Endothelial cell of umbilical vein (primary cell): Measurements from ENCODE around the gene UNKL. TPM values are rescaled to one million over a fixed set of nuclear protein-coding genes. Genes with fewer than 3 reads are reported as not detected.

ENCODE experiments used
- BruUV-seq: library from RNA; stranded (reverse); fragments of 400-500 nt; replicated peaks from 2 replicates; lab custom pipeline; 2021; lab: Mats Ljungman, UMichigan
- CTCF ChIA-PET: fragments of 300-600, 350-600 bp; sonication (Branson Sonifier 250); formaldehyde crosslinking; loops from one replicate; lab custom pipeline; 2021; ENCODE audit warnings: antibody characterized with exemption, inconsistent platforms; lab: Charles Lee
- POLR2A ChIA-PET: fragments of 300-600, 350-600 bp; sonication (Branson Sonifier 250); formaldehyde crosslinking; loops from one replicate; lab custom pipeline; 2021; ENCODE audit warnings: antibody characterized with exemption, inconsistent platforms; lab: Charles Lee
- DNase-seq: peaks from one replicate; pipeline ENCODE4 v3.0.0-alpha.2; 2011; ENCODE audit warnings: low read depth, low spot score
- FAIRE-seq: peaks from 2 replicates; lab custom pipeline; 2011; peaks lifted over from hg19 to GRCh38; lab: Jason Lieb, UNC
- H2AFZ ChIP-seq: 2 replicates; pipeline ENCODE4 v1.6.0; 2012; ENCODE audit warnings: low read depth, low read length, control low read depth, inconsistent platforms
- H3K27ac ChIP-seq: 2 replicates; pipeline ENCODE4 v1.5.1; 2011; ENCODE audit warnings: low read depth, mild to moderate bottlenecking, control low read depth, low read length, moderate library complexity; ENCODE audit not compliant: insufficient read depth
- H3K27me3 ChIP-seq, 2 experiments: 2 replicates each; pipeline versions ENCODE4 v1.6.0 to v1.6.1; 2011; ENCODE audit warnings: low read length in 2 of 2, mixed read lengths in 1 of 2; ENCODE audit not compliant: control insufficient read depth in 2 of 2, insufficient read depth in 2 of 2
- H3K36me3 ChIP-seq, 2 experiments: 2 replicates in 1 of 2; 3 replicates in 1 of 2; pipeline ENCODE4 v1.5.1; 2011; ENCODE audit warnings: low read length in 2 of 2, mild to moderate bottlenecking in 1 of 2, moderate library complexity in 1 of 2; ENCODE audit not compliant: control insufficient read depth in 2 of 2, insufficient read depth in 2 of 2; ENCODE audit errors: extremely low read depth in 1 of 2
- H3K4me1 ChIP-seq: 3 replicates; pipeline ENCODE4 v1.5.1; 2011; ENCODE audit warnings: mild to moderate bottlenecking, low read length; ENCODE audit not compliant: control insufficient read depth, insufficient read depth; ENCODE audit errors: extremely low read depth
- H3K4me2 ChIP-seq: 2 replicates; pipeline ENCODE4 v1.6.1; 2011; ENCODE audit warnings: low read length, control low read depth, mixed read lengths; ENCODE audit not compliant: insufficient read depth
- H3K4me3 ChIP-seq, 3 experiments: fragments of 200-600 bp in 1 of 3; sonication (generic), shearing (Covaris generic) in 1 of 3; replicated peaks in 1 of 3; 2 replicates each; pipeline ENCODE4 v1.5.1; 2011 to 2016; ENCODE audit warnings: control low read depth in 3 of 3, low read length in 3 of 3, mild to moderate bottlenecking in 2 of 3, inconsistent platforms in 1 of 3, low read depth in 1 of 3, moderate library complexity in 1 of 3; ENCODE audit not compliant: insufficient read depth in 1 of 3
- H3K79me2 ChIP-seq: 2 replicates; pipeline ENCODE4 v1.6.0; 2012; ENCODE audit warnings: low read length, inconsistent platforms; ENCODE audit not compliant: control insufficient read depth, insufficient read depth
- H3K9ac ChIP-seq: replicated peaks from 2 replicates; pipeline ENCODE3; 2011; ENCODE audit warnings: low read length, control low read depth; ENCODE audit not compliant: insufficient read depth; ENCODE audit errors: extremely low read depth
- H3K9me1 ChIP-seq: replicated peaks from 3 replicates; pipeline ENCODE4 v1.6.0; 2011; ENCODE audit warnings: mild to moderate bottlenecking, low read length; ENCODE audit not compliant: control insufficient read depth, insufficient read depth; ENCODE audit errors: extremely low read depth
- H3K9me3 ChIP-seq: replicated peaks from 2 replicates; pipeline ENCODE4 v1.5.1; 2012; ENCODE audit warnings: low read length, inconsistent platforms; ENCODE audit not compliant: control insufficient read depth, insufficient read depth
- H4K20me1 ChIP-seq: replicated peaks from 2 replicates; pipeline ENCODE3; 2011; ENCODE audit warnings: mild to moderate bottlenecking, low read length; ENCODE audit not compliant: control insufficient read depth, insufficient read depth; ENCODE audit errors: extremely low read depth
- CTCF ChIP-seq, 2 donors: IDR thresholded peaks; 1 replicate in 1 of 2; 2 replicates in 1 of 2; pipeline ENCODE4 v1.5.1; 2011; ENCODE audit warnings: low read length in 2 of 2, mild to moderate bottlenecking in 2 of 2, moderate library complexity in 2 of 2, control low read depth in 1 of 2, inconsistent platforms in 1 of 2, low read depth in 1 of 2; ENCODE audit not compliant: insufficient read depth in 1 of 2; ENCODE audit errors: extremely low read depth in 1 of 2
- EZH2 ChIP-seq: IDR thresholded peaks from 2 replicates; pipeline ENCODE4 v1.6.1; 2012; ENCODE audit warnings: borderline replicate concordance, low read depth, mild to moderate bottlenecking, moderate library complexity, low read length, inconsistent platforms; ENCODE audit not compliant: severe bottlenecking
- FOS ChIP-seq: IDR thresholded peaks from 2 replicates; pipeline ENCODE4 v1.6.1; 2011; ENCODE audit warnings: mild to moderate bottlenecking, low read length, moderate library complexity, borderline replicate concordance; ENCODE audit not compliant: insufficient read depth
- GATA2 ChIP-seq: IDR thresholded peaks from 2 replicates; pipeline ENCODE4 v1.7.0; 2011; ENCODE audit warnings: low read depth, mild to moderate bottlenecking, moderate library complexity, mixed read lengths, low read length; ENCODE audit not compliant: insufficient read length, insufficient read depth
- JUN ChIP-seq: IDR thresholded peaks from 2 replicates; pipeline ENCODE4 v1.6.1; 2011; ENCODE audit warnings: borderline replicate concordance, low read depth; ENCODE audit not compliant: insufficient read length, insufficient read depth
- MAX ChIP-seq: IDR thresholded peaks from 2 replicates; pipeline ENCODE4 v1.6.1; 2011; ENCODE audit not compliant: insufficient read depth, insufficient read length
- MYC ChIP-seq: IDR thresholded peaks from one replicate; pipeline ENCODE4 v1.6.1; 2011; ENCODE audit warnings: mild to moderate bottlenecking, low read depth, low read length
- POLR2A ChIP-seq: IDR thresholded peaks from 2 replicates; pipeline ENCODE4 v1.6.1; 2012; ENCODE audit warnings: low read depth, mild to moderate bottlenecking, control low read depth, low read length
- POLR2AphosphoS5 ChIP-seq: IDR thresholded peaks from 2 replicates; pipeline ENCODE4 v1.6.1; 2012; ENCODE audit warnings: low read depth, mild to moderate bottlenecking, control low read depth, low read length, moderate library complexity; ENCODE audit not compliant: insufficient read depth
- dilution Hi-C: fragments of 300-500 bp; cut with MboI; formaldehyde crosslinking; loops from one replicate; pipeline ENCODE4 v1.15.0; 2019; ENCODE audit warnings: low sequenced_read_pairs; ENCODE audit not compliant: extremely low pct_ligation_motif_present
- intact Hi-C: fragments of 100-400 bp; cut with micrococcal nuclease; formaldehyde crosslinking; loops from one replicate; pipeline ENCODE4 v1.10.0; 2022
- polyA plus RNA-seq, 4 experiments: library from polyadenylated mRNA; depleted of rRNA in 3 of 4; stranded (reverse) in 3 of 4; unstranded in 1 of 4; fragments of >200 nt; gene quantifications; 2 replicates each; pipeline versions ENCODE4 v1.2.1 to v1.2.3, GENCODE V29; 2011 to 2012; ENCODE audit warnings: missing spikeins in 1 of 4
- total RNA-seq: library from RNA; stranded (reverse); gene quantifications from 2 replicates; pipeline ENCODE4 v1.2.3, GENCODE V29; 2021

Gene UNKL
- total and polyA plus RNA-seq, 2 donors (not counting 3 experiments of a cell fraction or from before 2014, with no cell fraction given), result 17.1 to 32.8 TPM

GRCh38 chr16:1432388-1433262, 18.1 kb upstream of the UNKL start:
- BruUV-seq, result no TSS peak
- Histone ChIP-seq H3K27me3 (no peaks in the 10 kb centered on the region), H3K4me3 (no peak overlapping the region), H3K4me2 (no peak overlapping the region), H3K9me1 (no peaks in the 10 kb centered on the region), H3K4me1 (no peaks in the 10 kb centered on the region), H3K36me3 (no peaks in the 10 kb centered on the region), H3K9me3 (no peaks in the 10 kb centered on the region), H3K79me2 (no peaks in the 10 kb centered on the region), H4K20me1 (no peaks in the 10 kb centered on the region), H2AFZ (no peak overlapping the region), H3K27ac (no peak overlapping the region), H3K9ac (no peak overlapping the region)
- CTCF ChIA-PET, result no interaction called here
- intact Hi-C loops, result no loop called here
- TF ChIP-seq POLR2AphosphoS5, result no peak
- no peak for DNase-seq
- POLR2A ChIA-PET, result no interaction called here
- dilution Hi-C loops, result no loop called here
- FAIRE-seq, result no peak

GRCh38 chr16:1431497-1432270, 17.2 kb upstream of the UNKL start:
- no peaks in the 10 kb centered on the region for H3K36me3 ChIP-seq
- H3K9ac ChIP-seq, result no peak overlapping the region
- H3K27me3 ChIP-seq, result no peaks in the 10 kb centered on the region
- H3K9me3 ChIP-seq, result no peaks in the 10 kb centered on the region
- CTCF ChIA-PET, result no interaction called here
- H3K4me3 ChIP-seq, result no peak overlapping the region
- BruUV-seq, result no TSS peak
- no peak overlapping the region for H3K27ac ChIP-seq
- POLR2A ChIA-PET, result no interaction called here
- no peak for DNase-seq
- H4K20me1 ChIP-seq, result no peaks in the 10 kb centered on the region
- no peaks in the 10 kb centered on the region for H3K4me1 ChIP-seq
- no peak overlapping the region for H3K4me2 ChIP-seq
- intact Hi-C loops (no loop called here), dilution Hi-C loops (no loop called here)
- no peak for FAIRE-seq
- H2AFZ ChIP-seq, result no peak overlapping the region
- TF ChIP-seq GATA2, result no peak
- no peak for TF ChIP-seq JUN
- TF ChIP-seq CTCF (IDR thresholded peaks at IDR 0.05; ENCODE audit: extremely low read depth in 1 of 2, insufficient read depth in 1 of 2, low read depth in 1 of 2, low read length in 2 of 2), result no peak
- no peak for TF ChIP-seq POLR2AphosphoS5
- no peak for TF ChIP-seq EZH2
- no peak for TF ChIP-seq MAX
- TF ChIP-seq MYC, result no peak
- TF ChIP-seq FOS, result no peak
- TF ChIP-seq POLR2A, result no peak
- no peaks in the 10 kb centered on the region for H3K9me1 ChIP-seq
- no peaks in the 10 kb centered on the region for H3K79me2 ChIP-seq
